ENCODE data around the gene EEA1.

Gene EEA1

GRCh38 chr12:92747151-92747550, 181.9 kb downstream of the EEA1 start:
- DNase-seq (ENCODE audit: low read depth): no peak

GRCh38 chr12:92745856-92746550, 183.1 kb downstream of the EEA1 start:
- DNase-seq (ENCODE audit: low read depth): no peak

GRCh38 chr12:92743026-92743425, 186.1 kb downstream of the EEA1 start:
- DNase-seq (ENCODE audit: low read depth): no peak

- no peak for DNase-seq (ENCODE audit: low read depth)
These were observed 188.7 kb downstream of the EEA1 start for GRCh38 chr12:92740411-92740810.

GRCh38 chr12:92739113-92739512, 190.0 kb downstream of the EEA1 start:
- no peak for DNase-seq (ENCODE audit: low read depth)

GRCh38 chr12:92737855-92738850, 190.9 kb downstream of the EEA1 start:
- no peak for DNase-seq (ENCODE audit: low read depth)

GRCh38 chr12:92736605-92737004, 192.5 kb downstream of the EEA1 start:
- DNase-seq (ENCODE audit: low read depth): no peak

GRCh38 chr12:92735131-92735721, 193.9 kb downstream of the EEA1 start:
- DNase-seq (ENCODE audit: low read depth): no peak

- no peak for DNase-seq (ENCODE audit: low read depth)
These were observed 195.4 kb downstream of the EEA1 start for GRCh38 chr12:92733661-92734060.

- DNase-seq (ENCODE audit: low read depth): no peak
These were observed 195.9 kb downstream of the EEA1 start for GRCh38 chr12:92733181-92733580.

GRCh38 chr12:92732716-92733115, 196.4 kb downstream of the EEA1 start:
- DNase-seq (ENCODE audit: low read depth): no peak

- no peak for DNase-seq (ENCODE audit: low read depth)
These were observed 196.9 kb downstream of the EEA1 start for GRCh38 chr12:92732216-92732615.

GRCh38 chr12:92730758-92731157, 198.3 kb downstream of the EEA1 start:
- no peak for DNase-seq (ENCODE audit: low read depth)

GRCh38 chr12:92729773-92730305, 199.3 kb downstream of the EEA1 start:
- DNase-seq (ENCODE audit: low read depth): no peak

- no peak for DNase-seq (ENCODE audit: low read depth)
These were observed 202.2 kb downstream of the EEA1 start for GRCh38 chr12:92726850-92727249.

GRCh38 chr12:92722897-92723296, 206.2 kb downstream of the EEA1 start:
- no peak for DNase-seq (ENCODE audit: low read depth)

- DNase-seq (ENCODE audit: low read depth): no peak
These were observed 207.4 kb downstream of the EEA1 start for GRCh38 chr12:92721656-92722055.

GRCh38 chr12:92721130-92721529, 208.0 kb downstream of the EEA1 start:
- no peak for DNase-seq (ENCODE audit: low read depth)

All from stimulated activated CD8-positive, alpha-beta memory T cell treated with anti-CD3 and anti-CD28 coated beads, Interleukin-12 subunit alpha, Interleukin-12 subunit beta, amount 100 ng/mL, for 4 hours (primary cell).